ENCODE measurements around the gene CDHR3. TPM values are rescaled to one million over a fixed set of nuclear protein-coding genes. Genes with fewer than 3 reads are reported as not detected.

CDHR3 gene
- total and polyA plus RNA-seq, 4 donors = 1.0 to 5.1 (median 3.0) TPM

DNA sequence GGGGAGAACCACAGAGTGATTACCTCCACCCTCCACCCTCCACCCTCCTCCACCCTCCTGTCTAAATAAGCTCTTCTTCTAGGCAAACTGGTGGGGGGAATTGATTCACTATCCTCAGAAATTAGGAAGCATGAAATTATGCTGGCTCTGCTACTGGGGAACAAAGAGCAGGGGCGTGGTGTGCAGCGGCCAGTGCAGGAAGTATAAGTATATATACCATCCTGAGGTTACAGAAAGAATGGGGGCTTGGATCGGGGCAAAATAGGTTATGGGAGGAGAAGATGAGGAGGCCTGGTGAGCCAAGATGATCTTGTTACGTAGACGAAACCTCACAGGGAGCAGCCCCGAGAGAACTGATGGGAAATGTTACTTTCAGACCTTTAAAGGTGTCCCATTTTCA lies 100.0 kb downstream of the CDHR3 start:
- WGBS, 2 donors = 95 to 96% methylated on average over 6 of the region's 6 CpGs
- ATAC-seq (ENCODE audit: low FRiP score) = no peak
- Histone ChIP-seq H3K27ac (ENCODE audit: low read depth in 1 of 2, low read length in 2 of 2) (no peak overlapping the region), H3K4me3 (ENCODE audit: low read length in 2 of 2) (no peak overlapping the region), H3K27me3 (ENCODE audit: control insufficient read depth in 1 of 2, insufficient read depth in 2 of 2, low read length in 1 of 2) (no peaks in the 10 kb centered on the region), H3K36me3 (ENCODE audit: control insufficient read depth in 1 of 2, insufficient read depth in 2 of 2, low read length in 1 of 2) (no peaks in the 10 kb centered on the region), H3K9me3 (ENCODE audit: control insufficient read depth, low read length) (no peaks in the 10 kb centered on the region), H3K4me1 (ENCODE audit: control insufficient read depth in 1 of 2, insufficient read depth in 2 of 2, low read length in 2 of 2) (no peaks in the 10 kb centered on the region)
- intact Hi-C loops (cut with DNase I) = no loop called here
- DNase-seq = no peak

DNA sequence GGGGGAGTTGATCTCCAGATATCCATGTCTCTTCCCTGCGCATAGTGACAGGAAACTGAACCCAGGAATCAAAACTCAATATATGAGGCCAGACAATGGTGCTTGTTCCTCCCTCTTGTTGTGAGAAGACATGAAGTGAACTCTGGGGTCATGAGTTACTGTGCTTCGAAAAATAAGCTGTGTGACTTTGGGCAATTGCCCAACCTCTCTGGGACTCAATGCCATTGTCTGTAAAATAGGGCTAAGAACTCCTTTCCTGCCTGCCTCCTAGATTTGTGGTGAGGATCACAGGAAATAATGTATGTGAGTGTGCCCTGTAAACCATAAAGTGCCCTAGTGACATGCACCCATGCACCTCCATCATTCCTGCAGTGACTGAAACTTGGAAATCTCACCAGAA lies 100.6 kb downstream of the CDHR3 start:
- no peaks in the 10 kb centered on the region for H3K36me3 ChIP-seq (ENCODE audit: control insufficient read depth in 1 of 2, insufficient read depth in 2 of 2, low read length in 1 of 2)
- DNase-seq (no peak), ATAC-seq (ENCODE audit: low FRiP score) (no peak)
- H3K9me3 ChIP-seq (ENCODE audit: control insufficient read depth, low read length) = no peaks in the 10 kb centered on the region
- H3K4me1 ChIP-seq (ENCODE audit: control insufficient read depth in 1 of 2, insufficient read depth in 2 of 2, low read length in 2 of 2) = no peaks in the 10 kb centered on the region
- H3K27ac ChIP-seq (ENCODE audit: low read depth in 1 of 2, low read length in 2 of 2) = no peak overlapping the region
- intact Hi-C loops (cut with DNase I) = no loop called here
- H3K27me3 ChIP-seq (ENCODE audit: control insufficient read depth in 1 of 2, insufficient read depth in 2 of 2, low read length in 1 of 2) = no peaks in the 10 kb centered on the region
- H3K4me3 ChIP-seq (ENCODE audit: low read length in 2 of 2) = no peak overlapping the region
- 97 to 100% methylated on average over 2 of the region's 2 CpGs for WGBS, 2 donors

DNA sequence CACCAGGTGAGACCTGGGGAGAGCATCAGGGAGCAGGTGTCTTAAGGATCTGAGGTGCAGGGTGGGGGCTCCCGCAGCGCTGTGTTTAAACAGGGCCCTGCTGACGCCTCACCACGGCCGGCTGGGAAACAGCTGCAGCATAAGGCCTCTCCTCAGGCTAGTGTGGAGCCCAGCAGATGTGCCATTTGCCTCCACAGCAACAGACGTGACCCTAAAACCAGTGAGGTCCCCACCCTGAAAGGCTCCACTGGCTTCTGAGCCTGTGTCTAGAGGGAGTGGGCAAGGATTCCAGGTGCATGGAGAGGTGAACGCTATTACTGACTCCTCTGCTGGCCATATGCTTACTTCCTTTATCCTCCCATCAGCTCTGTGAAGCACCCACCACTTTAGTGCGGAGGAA lies 101.3 kb downstream of the CDHR3 start:
- no peak overlapping the region for H3K27ac ChIP-seq (ENCODE audit: low read depth in 1 of 2, low read length in 2 of 2)
- no peaks in the 10 kb centered on the region for H3K36me3 ChIP-seq (ENCODE audit: control insufficient read depth in 1 of 2, insufficient read depth in 2 of 2, low read length in 1 of 2)
- DNase-seq (no peak), ATAC-seq (ENCODE audit: low FRiP score) (peak; percentile 3)
- no peaks in the 10 kb centered on the region for H3K27me3 ChIP-seq (ENCODE audit: control insufficient read depth in 1 of 2, insufficient read depth in 2 of 2, low read length in 1 of 2)
- WGBS, 2 donors = 94 to 96% methylated on average over 8 of the region's 8 CpGs
- H3K4me3 ChIP-seq (ENCODE audit: low read length in 2 of 2) = no peak overlapping the region
- intact Hi-C loops (cut with DNase I) = no loop called here
- no peaks in the 10 kb centered on the region for H3K9me3 ChIP-seq (ENCODE audit: control insufficient read depth, low read length)
- no peaks in the 10 kb centered on the region for H3K4me1 ChIP-seq (ENCODE audit: control insufficient read depth in 1 of 2, insufficient read depth in 2 of 2, low read length in 2 of 2)

DNA sequence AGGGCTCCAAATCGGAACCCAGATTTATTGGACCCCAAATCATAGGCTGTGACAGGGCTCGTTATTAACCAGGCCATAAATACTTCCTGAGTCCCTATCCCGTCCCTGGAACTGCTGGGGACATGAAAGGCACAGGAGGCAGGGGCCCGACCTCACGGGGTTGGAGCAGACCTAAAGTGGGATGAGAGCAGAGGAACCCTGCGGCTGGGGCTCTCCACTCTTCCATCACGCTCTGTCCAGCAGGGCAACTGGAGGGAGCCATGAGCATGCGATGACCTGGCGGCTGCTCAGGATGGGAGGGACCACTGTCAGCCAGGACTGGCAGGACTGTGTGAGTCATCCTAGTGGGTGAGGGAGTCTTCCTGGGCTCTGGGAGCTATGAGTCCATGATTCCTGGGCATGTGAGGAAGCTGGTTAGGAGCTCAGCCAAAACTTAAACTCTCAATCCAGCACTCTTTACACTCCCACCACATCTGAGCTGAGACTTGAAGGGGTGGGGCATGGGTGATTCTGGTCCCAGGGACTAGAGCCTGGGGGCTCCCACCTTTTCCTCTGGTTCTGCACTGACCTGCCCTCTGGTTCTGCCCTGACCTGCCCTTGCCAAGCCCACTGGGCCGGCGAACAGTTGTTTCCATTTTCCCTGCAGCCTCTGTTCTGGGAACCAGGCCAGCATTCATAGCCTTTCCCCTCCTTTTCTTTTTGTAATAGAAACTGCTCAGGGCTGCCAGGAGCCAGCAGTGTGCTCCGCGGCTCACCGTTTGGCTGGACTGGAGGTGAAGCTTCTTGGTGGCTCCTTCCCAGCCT lies 101.9 kb downstream of the CDHR3 start:
- peak; percentile 92 for ATAC-seq (ENCODE audit: low FRiP score)
- Histone ChIP-seq H3K9me3 (ENCODE audit: control insufficient read depth, low read length) (no peaks in the 10 kb centered on the region), H3K4me3 (ENCODE audit: low read length in 2 of 2) (no peak overlapping the region), H3K36me3 (ENCODE audit: control insufficient read depth in 1 of 2, insufficient read depth in 2 of 2, low read length in 1 of 2) (no peaks in the 10 kb centered on the region), H3K27ac (ENCODE audit: low read depth in 1 of 2, low read length in 2 of 2) (peak overlapping the region in 1 of 2 donors; percentile 4), H3K4me1 (ENCODE audit: control insufficient read depth in 1 of 2, insufficient read depth in 2 of 2, low read length in 2 of 2) (no peaks in the 10 kb centered on the region), H3K27me3 (ENCODE audit: control insufficient read depth in 1 of 2, insufficient read depth in 2 of 2, low read length in 1 of 2) (no peaks in the 10 kb centered on the region)
- intact Hi-C loops (cut with DNase I) = loop anchor here (1.0 to 5.0 kb wide), 2 partner anchors 47 kb away; partner anchors contain the start of gene SYPL1 (in 2 of the 2)
- peak; percentile 93 to 95 for DNase-seq
- 22 to 23% methylated on average over 14 of the region's 14 CpGs for WGBS, 2 donors

DNA sequence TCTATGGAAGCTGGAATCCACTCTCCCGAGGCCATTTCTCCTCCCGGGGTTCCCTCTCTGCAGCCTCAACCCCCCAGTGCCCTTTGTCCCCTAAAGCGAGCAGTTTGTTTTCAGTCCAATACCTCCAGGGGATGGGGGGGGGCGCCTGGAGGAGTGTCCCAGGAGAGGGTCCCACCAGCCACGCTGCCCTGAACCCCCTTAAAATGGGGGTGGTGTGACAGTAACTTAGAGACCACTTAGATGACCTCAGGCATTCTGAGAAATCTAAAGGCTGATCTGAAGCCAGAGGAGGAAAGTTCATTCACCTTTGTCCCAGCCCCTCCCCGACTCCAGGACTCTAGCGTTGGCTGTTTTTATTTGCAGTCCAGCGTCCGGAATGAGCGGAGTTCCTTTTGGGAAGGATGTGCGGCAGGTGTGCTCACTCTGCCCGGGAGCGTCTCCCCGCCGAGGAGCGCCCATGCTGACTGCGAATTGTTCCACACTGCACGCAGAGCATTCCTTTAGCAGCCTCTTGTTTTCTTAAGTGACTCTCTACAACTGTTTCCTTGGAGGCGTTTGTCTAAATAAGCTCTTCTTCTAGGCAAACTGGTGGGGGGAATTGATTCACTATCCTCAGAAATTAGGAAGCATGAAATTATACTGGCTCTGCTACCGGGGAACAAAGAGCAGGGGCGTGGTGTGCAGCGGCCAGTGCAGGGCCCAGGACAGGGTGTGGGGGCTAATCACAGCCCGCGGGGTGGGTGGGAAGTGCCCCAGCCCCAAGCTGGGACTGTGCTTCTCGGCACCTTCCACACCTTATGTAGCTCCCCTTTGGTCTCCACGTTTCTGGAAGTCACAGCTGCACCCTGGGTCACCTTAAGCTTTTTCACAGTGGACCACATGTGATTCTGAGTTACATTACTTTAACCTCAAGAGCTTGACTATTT lies 102.8 kb downstream of the CDHR3 start:
- ATAC-seq (ENCODE audit: low FRiP score) (peak; percentile 12), DNase-seq (no peak)
- 54 to 57% methylated on average over 26 of the region's 26 CpGs for WGBS, 2 donors
- Histone ChIP-seq H3K36me3 (ENCODE audit: control insufficient read depth in 1 of 2, insufficient read depth in 2 of 2, low read length in 1 of 2) (no peaks in the 10 kb centered on the region), H3K4me1 (ENCODE audit: control insufficient read depth in 1 of 2, insufficient read depth in 2 of 2, low read length in 2 of 2) (no peaks in the 10 kb centered on the region), H3K9me3 (ENCODE audit: control insufficient read depth, low read length) (no peaks in the 10 kb centered on the region), H3K27me3 (ENCODE audit: control insufficient read depth in 1 of 2, insufficient read depth in 2 of 2, low read length in 1 of 2) (no peaks in the 10 kb centered on the region), H3K4me3 (ENCODE audit: low read length in 2 of 2) (no peak overlapping the region), H3K27ac (ENCODE audit: low read depth in 1 of 2, low read length in 2 of 2) (no peak overlapping the region)
- intact Hi-C loops (cut with DNase I) = loop anchor here (1.0 to 5.0 kb wide), 2 partner anchors 46 kb away; partner anchors contain the start of gene SYPL1 (in 2 of the 2)

DNA sequence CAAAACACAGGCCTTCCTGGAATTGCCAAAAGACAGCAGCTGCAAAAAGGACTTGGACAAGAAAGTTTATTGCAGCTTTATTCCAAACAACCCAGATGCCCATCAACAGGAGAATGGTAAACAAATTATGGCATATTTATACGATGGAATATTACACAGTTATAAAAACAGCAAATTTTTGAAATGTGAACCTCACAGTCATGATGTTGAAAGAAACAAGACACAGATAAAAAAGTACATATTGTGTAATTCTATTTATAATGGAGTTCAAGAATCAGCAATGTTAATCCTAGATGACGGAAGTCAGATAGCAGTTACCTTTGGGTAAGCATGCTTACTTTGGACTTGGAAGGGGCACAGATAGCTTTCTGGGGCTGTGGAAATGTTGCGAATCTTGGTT lies 104.6 kb downstream of the CDHR3 start:
- Histone ChIP-seq H3K27me3 (ENCODE audit: control insufficient read depth in 1 of 2, insufficient read depth in 2 of 2, low read length in 1 of 2) (no peaks in the 10 kb centered on the region), H3K36me3 (ENCODE audit: control insufficient read depth in 1 of 2, insufficient read depth in 2 of 2, low read length in 1 of 2) (no peaks in the 10 kb centered on the region), H3K27ac (ENCODE audit: low read depth in 1 of 2, low read length in 2 of 2) (no peak overlapping the region), H3K4me1 (ENCODE audit: control insufficient read depth in 1 of 2, insufficient read depth in 2 of 2, low read length in 2 of 2) (no peaks in the 10 kb centered on the region), H3K9me3 (ENCODE audit: control insufficient read depth, low read length) (no peaks in the 10 kb centered on the region), H3K4me3 (ENCODE audit: low read length in 2 of 2) (no peak overlapping the region)
- intact Hi-C loops (cut with DNase I) = loop anchor here in 1 of 2 donors (5.0 kb wide), 1 partner anchor 45 kb away; the partner anchor contains the start of gene SYPL1
- ATAC-seq (ENCODE audit: low FRiP score) (no peak), DNase-seq (no peak)
- 65 to 98% methylated on average over 3 of the region's 3 CpGs for WGBS, 2 donors

DNA sequence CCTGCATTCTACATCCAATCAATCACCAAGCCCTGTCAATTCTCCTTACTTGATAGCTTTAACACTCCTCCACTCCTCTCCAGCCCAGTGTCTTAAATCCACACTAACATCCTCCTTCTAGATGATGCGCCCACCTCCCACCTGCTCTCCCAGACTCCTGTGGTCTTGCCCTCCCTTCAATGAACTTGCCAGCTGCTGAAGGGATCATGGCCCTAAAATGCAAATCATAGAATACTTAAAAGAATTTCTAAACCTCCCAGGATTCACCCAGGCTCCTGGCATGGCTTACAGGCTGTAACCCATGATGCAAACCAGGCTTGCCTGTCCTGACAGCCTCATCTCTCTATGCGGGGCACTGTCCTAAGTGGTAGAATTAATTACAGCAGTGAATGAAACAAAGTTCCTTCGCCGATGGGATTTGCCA lies 105.5 kb downstream of the CDHR3 start:
- DNase-seq = no peak
- intact Hi-C loops (cut with DNase I) = loop anchor here in 1 of 2 donors (5.0 kb wide), 1 partner anchor 44 kb away; the partner anchor contains the start of gene SYPL1

DNA sequence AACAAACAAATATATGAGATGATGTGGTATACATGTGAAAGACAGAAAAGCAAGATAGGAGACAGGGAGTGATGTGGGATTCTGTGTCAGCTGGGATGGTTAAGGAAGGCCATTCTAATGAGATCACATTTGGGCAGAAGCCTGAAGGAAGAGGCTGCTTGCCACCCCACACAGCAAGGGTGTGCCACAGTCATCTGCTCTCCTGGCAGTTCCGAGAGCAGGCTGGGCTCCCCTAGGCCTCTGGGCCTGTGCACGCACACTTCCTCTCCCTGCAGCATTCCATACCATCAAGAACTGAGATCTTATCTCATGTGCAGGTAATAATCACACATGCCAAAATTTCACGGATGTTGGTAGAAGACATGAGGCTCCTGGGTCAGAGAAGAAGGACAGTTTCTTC lies 105.9 kb downstream of the CDHR3 start:
- Histone ChIP-seq H3K4me1 (ENCODE audit: control insufficient read depth in 1 of 2, insufficient read depth in 2 of 2, low read length in 2 of 2) (no peaks in the 10 kb centered on the region), H3K27ac (ENCODE audit: low read depth in 1 of 2, low read length in 2 of 2) (no peak overlapping the region)
- no peak for ATAC-seq (ENCODE audit: low FRiP score)

More for the DNA sequence above, 105.5 kb downstream of the CDHR3 start:
- Histone ChIP-seq H3K27me3 (ENCODE audit: control insufficient read depth in 1 of 2, insufficient read depth in 2 of 2, low read length in 1 of 2) (no peaks in the 10 kb centered on the region), H3K4me1 (ENCODE audit: control insufficient read depth in 1 of 2, insufficient read depth in 2 of 2, low read length in 2 of 2) (no peaks in the 10 kb centered on the region), H3K4me3 (ENCODE audit: low read length in 2 of 2) (no peak overlapping the region), H3K27ac (ENCODE audit: low read depth in 1 of 2, low read length in 2 of 2) (no peak overlapping the region), H3K36me3 (ENCODE audit: control insufficient read depth in 1 of 2, insufficient read depth in 2 of 2, low read length in 1 of 2) (no peaks in the 10 kb centered on the region), H3K9me3 (ENCODE audit: control insufficient read depth, low read length) (no peaks in the 10 kb centered on the region)
- WGBS, 2 donors = 95 to 96% methylated on average over 4 of the region's 4 CpGs
- ATAC-seq (ENCODE audit: low FRiP score) = no peak

More for the DNA sequence above, 105.9 kb downstream of the CDHR3 start:
- Histone ChIP-seq H3K9me3 (ENCODE audit: control insufficient read depth, low read length) (no peaks in the 10 kb centered on the region), H3K36me3 (ENCODE audit: control insufficient read depth in 1 of 2, insufficient read depth in 2 of 2, low read length in 1 of 2) (no peaks in the 10 kb centered on the region), H3K4me3 (ENCODE audit: low read length in 2 of 2) (no peak overlapping the region), H3K27me3 (ENCODE audit: control insufficient read depth in 1 of 2, insufficient read depth in 2 of 2, low read length in 1 of 2) (no peaks in the 10 kb centered on the region)
- intact Hi-C loops (cut with DNase I) = loop anchor here in 1 of 2 donors (5.0 kb wide), 1 partner anchor 43 kb away; the partner anchor contains the start of gene SYPL1
- no peak for DNase-seq
- 89 to 92% methylated on average over 3 of the region's 3 CpGs for WGBS, 2 donors

Measured in aorta (tissue), 5 donors.